Esophagus squamous epithelium (tissue), 5 donors: ENCODE results near the gene GFPT1. TPM values are rescaled to one million over a fixed set of nuclear protein-coding genes. Genes with fewer than 3 reads are reported as not detected.

ENCODE experiments used
- DNase-seq: peaks from one replicate; lab custom pipeline; 2025; lab: John Stamatoyannopoulos, UW
- H3K27ac ChIP-seq, 4 donors: fragments of 200-600 bp; sonication (generic); one replicate each; pipeline ENCODE4 v1.5.1; 2016 to 2019; ENCODE audit warnings: mild to moderate bottlenecking in 1 of 4
- H3K27me3 ChIP-seq, 4 donors: fragments of 200-600 bp; sonication (generic); 1 replicate in 3 of 4; 2 replicates in 1 of 4; pipeline versions ENCODE4 v1.5.1 to v1.6.0; 2017 to 2021; ENCODE audit warnings: antibody characterized with exemption in 1 of 4
- H3K36me3 ChIP-seq, 3 donors: fragments of 200-600 bp; sonication (generic); one replicate each; pipeline ENCODE4 v1.5.1; 2016 to 2019
- H3K4me1 ChIP-seq, 3 donors: fragments of 200-600 bp; sonication (generic); one replicate each; pipeline ENCODE4 v1.5.1; 2017 to 2019
- H3K4me3 ChIP-seq, 4 donors: fragments of 200-600 bp; sonication (generic); 1 replicate in 3 of 4; 2 replicates in 1 of 4; pipeline ENCODE4 v1.5.1; 2016 to 2019; ENCODE audit warnings: mild to moderate bottlenecking in 2 of 4, moderate library complexity in 1 of 4
- H3K9me3 ChIP-seq, 3 donors: fragments of 200-600 bp; sonication (generic); one replicate each; pipeline ENCODE4 v1.5.1; 2016 to 2019
- POLR2A ChIP-seq, 4 donors: fragments of 450-650 bp; IDR thresholded peaks; one replicate each; pipeline ENCODE4 v1.6.1; 2017; ENCODE audit warnings: antibody characterized with exemption in 4 of 4, mild to moderate bottlenecking in 4 of 4, moderate library complexity in 3 of 4
- WGBS, 2 donors: methylation state at CpG; one replicate each; pipeline ENCODE4 v1.1.5; 2018; 5-methylcytosine and 5-hydroxymethylcytosine counted together
- intact Hi-C: fragments of 100-400 bp; cut with DNase I; formaldehyde crosslinking; loops from one replicate; pipeline ENCODE4 v1.15.0; 2022
- total RNA-seq, 4 donors: library from RNA; depleted of rRNA; stranded (reverse); fragments of >200 nt; gene quantifications; one replicate each; pipeline ENCODE4 v1.1.0, GENCODE V29; 2016
- TF ChIP-seq, protein P1 (sequence below), 6 experiments: fragments of 450-650 bp in 4 of 6; fragments of 200-600 bp in 2 of 6; sonication (generic) in 2 of 6; IDR thresholded peaks; one replicate each; pipeline ENCODE4 v1.5.1; 2016 to 2019; ENCODE audit warnings: antibody characterized with exemption in 6 of 6, mild to moderate bottlenecking in 4 of 6, moderate library complexity in 4 of 6
- donor health status: DM: yes; HTN: yes; CAD: no.

Gene GFPT1
- total RNA-seq, 4 donors from 2014 or later = 13.9 to 25.8 (median 19.5) TPM

DNA sequence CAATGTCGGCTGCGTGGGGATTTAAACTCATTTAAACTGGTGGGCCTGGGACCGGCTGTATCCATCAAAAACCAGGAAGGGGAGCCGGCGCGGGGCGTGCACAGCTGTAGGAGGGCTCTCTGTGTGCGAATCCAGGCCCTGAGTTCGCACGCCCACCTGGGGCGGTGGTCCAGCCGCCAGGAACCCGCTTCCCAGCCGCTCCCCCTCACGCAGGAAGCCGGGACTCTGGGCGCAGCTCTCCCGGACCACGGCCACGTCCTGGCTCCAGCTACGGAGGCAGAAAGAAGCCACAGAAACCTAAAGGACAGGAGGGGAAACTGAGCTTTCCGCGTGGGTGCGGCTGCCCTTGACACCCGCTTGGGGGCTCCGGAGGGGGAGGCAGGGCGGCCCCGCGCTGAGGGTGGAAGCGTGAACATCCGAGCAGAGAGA is 80.6 kb downstream of the GFPT1 start:
- Histone ChIP-seq H3K36me3 (no peaks in the 10 kb centered on the region), H3K4me3 (peak overlapping the region; percentile 34 to 84 (median 60)), H3K27ac (peak overlapping the region; percentile 67 to 88 (median 83)), H3K9me3 (peaks cover 0 to 6% (median 0%) of the 10 kb centered on the region in 3 donors), H3K4me1 (peaks cover 34 to 56% (median 36%) of the 10 kb centered on the region in 3 donors), H3K27me3 (peaks cover 0 to 24% (median 0%) of the 10 kb centered on the region in 4 donors)
- no peak for TF ChIP-seq POLR2A (IDR thresholded peaks at IDR 0.05)
- TF ChIP-seq, protein P1, sequence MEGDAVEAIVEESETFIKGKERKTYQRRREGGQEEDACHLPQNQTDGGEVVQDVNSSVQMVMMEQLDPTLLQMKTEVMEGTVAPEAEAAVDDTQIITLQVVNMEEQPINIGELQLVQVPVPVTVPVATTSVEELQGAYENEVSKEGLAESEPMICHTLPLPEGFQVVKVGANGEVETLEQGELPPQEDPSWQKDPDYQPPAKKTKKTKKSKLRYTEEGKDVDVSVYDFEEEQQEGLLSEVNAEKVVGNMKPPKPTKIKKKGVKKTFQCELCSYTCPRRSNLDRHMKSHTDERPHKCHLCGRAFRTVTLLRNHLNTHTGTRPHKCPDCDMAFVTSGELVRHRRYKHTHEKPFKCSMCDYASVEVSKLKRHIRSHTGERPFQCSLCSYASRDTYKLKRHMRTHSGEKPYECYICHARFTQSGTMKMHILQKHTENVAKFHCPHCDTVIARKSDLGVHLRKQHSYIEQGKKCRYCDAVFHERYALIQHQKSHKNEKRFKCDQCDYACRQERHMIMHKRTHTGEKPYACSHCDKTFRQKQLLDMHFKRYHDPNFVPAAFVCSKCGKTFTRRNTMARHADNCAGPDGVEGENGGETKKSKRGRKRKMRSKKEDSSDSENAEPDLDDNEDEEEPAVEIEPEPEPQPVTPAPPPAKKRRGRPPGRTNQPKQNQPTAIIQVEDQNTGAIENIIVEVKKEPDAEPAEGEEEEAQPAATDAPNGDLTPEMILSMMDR (IDR thresholded peaks at IDR 0.05) = no peak
- intact Hi-C loops = loop anchor here (5.0 to 10.0 kb wide), 3 partner anchors 122 to 294 kb away; partner anchors contain the start of gene ANTXR1
- WGBS, 2 donors = 0 to 8% methylated on average over 1 to 3 of the region's 31 CpGs
- DNase-seq = no peak

GRCh38 chr2:69305712-69306392 is 81.2 kb downstream of the GFPT1 start:
- DNase-seq = no peak
- WGBS, 2 donors = 25 to 37% methylated on average over 6 to 7 of the region's 17 CpGs
- Histone ChIP-seq H3K27ac (peak overlapping the region; percentile 67 to 88 (median 83)), H3K4me3 (peak overlapping the region; percentile 34 to 84 (median 60)), H3K9me3 (peaks cover 0 to 6% (median 0%) of the 10 kb centered on the region in 3 donors), H3K4me1 (peaks cover 34 to 53% (median 36%) of the 10 kb centered on the region in 3 donors), H3K36me3 (no peaks in the 10 kb centered on the region), H3K27me3 (peaks cover 0 to 24% (median 0%) of the 10 kb centered on the region in 4 donors)
- intact Hi-C loops = loop anchor here (5.0 to 10.0 kb wide), 3 partner anchors 121 to 294 kb away; partner anchors contain the start of gene ANTXR1
- TF ChIP-seq POLR2A (IDR thresholded peaks at IDR 0.05) = no peak
- TF ChIP-seq, protein P1 (IDR thresholded peaks at IDR 0.05) = no peak

DNA sequence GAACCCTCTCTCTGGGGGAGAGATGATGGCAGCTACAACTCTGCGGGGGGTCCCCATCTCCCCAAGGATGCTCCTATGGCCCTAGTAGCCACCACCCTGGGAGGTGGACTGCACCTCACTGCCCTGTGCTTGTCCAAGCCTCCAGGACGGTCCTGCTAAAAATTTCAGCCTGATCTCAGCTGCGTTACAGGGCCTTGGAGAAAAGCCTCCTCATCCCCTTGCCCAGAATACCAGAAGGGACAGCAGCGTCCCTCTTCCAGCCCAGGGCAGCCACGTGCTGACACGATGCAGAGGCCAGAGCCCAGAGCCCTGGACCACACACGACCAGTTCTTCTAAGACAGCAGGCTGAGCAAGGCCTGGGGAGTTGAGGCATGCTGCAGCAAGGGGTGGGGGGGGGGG is 81.9 kb downstream of the GFPT1 start:
- DNase-seq = no peak
- intact Hi-C loops = loop anchor here (5.0 to 10.0 kb wide), 3 partner anchors 120 to 293 kb away; partner anchors contain the start of gene ANTXR1
- WGBS, 2 donors = 100% methylated on average over 1 of the region's 7 CpGs; no CpG with 5 or more reads in 1 of the 2 donors

GRCh38 chr2:69304656-69305055 is 82.4 kb downstream of the GFPT1 start:
- Histone ChIP-seq H3K4me3 (no peak overlapping the region), H3K4me1 (peaks cover 25 to 41% (median 28%) of the 10 kb centered on the region in 3 donors), H3K27me3 (peaks cover 0 to 24% (median 0%) of the 10 kb centered on the region in 4 donors), H3K27ac (no peak overlapping the region), H3K9me3 (peaks cover 0 to 6% (median 0%) of the 10 kb centered on the region in 3 donors), H3K36me3 (no peaks in the 10 kb centered on the region)
- intact Hi-C loops = loop anchor here (5.0 to 10.0 kb wide), 3 partner anchors 120 to 292 kb away; partner anchors contain the start of gene ANTXR1
- 93 to 96% methylated on average over 4 to 10 of the region's 13 CpGs for WGBS, 2 donors
- DNase-seq = no peak
- TF ChIP-seq POLR2A (IDR thresholded peaks at IDR 0.05) = no peak
- TF ChIP-seq, protein P1 (IDR thresholded peaks at IDR 0.05) = no peak

More for the DNA sequence above, 81.9 kb downstream of the GFPT1 start:
- H3K9me3 ChIP-seq = peaks cover 0 to 6% (median 0%) of the 10 kb centered on the region in 3 donors
- peaks cover 30 to 47% (median 33%) of the 10 kb centered on the region in 3 donors for H3K4me1 ChIP-seq
- no peak overlapping the region for H3K27ac ChIP-seq
- peaks cover 0 to 24% (median 0%) of the 10 kb centered on the region in 4 donors for H3K27me3 ChIP-seq
- H3K36me3 ChIP-seq = no peaks in the 10 kb centered on the region
- H3K4me3 ChIP-seq = no peak overlapping the region
- TF ChIP-seq, protein P1 (IDR thresholded peaks at IDR 0.05) = no peak
- TF ChIP-seq POLR2A (IDR thresholded peaks at IDR 0.05) = no peak

DNA sequence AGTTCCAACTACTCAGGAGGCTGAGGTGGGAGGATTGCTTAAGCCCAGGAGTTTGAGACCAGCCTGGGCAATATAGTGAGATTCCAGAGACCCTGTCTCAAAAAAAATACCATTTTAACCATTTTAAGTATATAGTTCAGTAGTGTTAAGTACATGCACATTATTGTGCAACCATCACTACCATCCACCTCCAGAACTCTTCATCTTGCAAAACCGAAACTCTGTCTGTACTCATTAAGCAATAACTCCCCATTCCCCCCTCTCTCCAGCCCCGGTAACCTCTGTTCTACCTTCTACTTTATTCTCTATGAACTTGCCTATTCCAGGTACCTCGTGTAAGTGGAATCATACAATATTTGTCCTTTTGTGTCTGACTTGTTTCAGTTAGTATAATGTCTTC is 86.4 kb downstream of the GFPT1 start:
- intact Hi-C loops = loop anchor here (10.0 kb wide), 1 partner anchor 116 kb away; no protein-coding TSS in a partner anchor
- WGBS, 2 donors = 71 to 76% methylated on average over 3 of the region's 3 CpGs

More for the DNA sequence above, 86.4 kb downstream of the GFPT1 start:
- H3K4me1 ChIP-seq = peaks cover 0 to 19% (median 10%) of the 10 kb centered on the region in 3 donors
- H3K27ac ChIP-seq = no peak overlapping the region
- peaks cover 0 to 12% (median 0%) of the 10 kb centered on the region in 4 donors for H3K27me3 ChIP-seq
- no peak for DNase-seq
- H3K36me3 ChIP-seq = no peaks in the 10 kb centered on the region
- TF ChIP-seq, protein P1 (IDR thresholded peaks at IDR 0.05) = no peak
- no peak for TF ChIP-seq POLR2A (IDR thresholded peaks at IDR 0.05)
- H3K4me3 ChIP-seq = no peak overlapping the region
- peaks cover 0 to 6% (median 0%) of the 10 kb centered on the region in 3 donors for H3K9me3 ChIP-seq
